Transverse colon (tissue), 4 donors: Measurements from ENCODE around the gene DUSP9. TPM values are rescaled to one million over a fixed set of nuclear protein-coding genes. Genes with fewer than 3 reads are reported as not detected.

Experiments
- DNase-seq: peaks from one replicate; pipeline ENCODE4 v3.0.0-alpha.2; 2019
- H3K27ac ChIP-seq, 4 donors: fragments of 200-600 bp; sonication (generic); 2 replicates each; pipeline ENCODE4 v1.5.1; 2016 to 2018; ENCODE audit warnings: inconsistent platforms in 4 of 4
- H3K27me3 ChIP-seq: fragments of 200-600 bp; sonication (generic); 2 replicates; pipeline ENCODE4 v1.5.1; 2017; ENCODE audit warnings: inconsistent platforms
- H3K36me3 ChIP-seq, 4 donors: fragments of 200-600 bp; sonication (generic); 2 replicates each; pipeline ENCODE4 v1.5.1; 2017 to 2019; ENCODE audit warnings: inconsistent platforms in 4 of 4
- H3K4me1 ChIP-seq, 4 donors: fragments of 200-600 bp; sonication (generic); 2 replicates each; pipeline ENCODE4 v1.5.1; 2017 to 2020; ENCODE audit warnings: inconsistent platforms in 4 of 4
- H3K4me3 ChIP-seq, 4 donors: fragments of 200-600 bp; sonication (generic); 1 replicate in 1 of 4; 2 replicates in 3 of 4; pipeline versions ENCODE4 v1.5.1 to v1.6.1; 2017 to 2019; ENCODE audit warnings: inconsistent platforms in 4 of 4
- H3K9me3 ChIP-seq, 2 donors: fragments of 200-600 bp; sonication (generic); 2 replicates each; pipeline ENCODE4 v1.5.1; 2017 to 2019; ENCODE audit warnings: inconsistent platforms in 2 of 2
- CTCF ChIP-seq, 5 experiments: fragments of 200-600 bp in 3 of 5; fragments of 450-650 bp in 2 of 5; sonication (generic) in 3 of 5; IDR thresholded peaks; 1 replicate in 2 of 5; 2 replicates in 3 of 5; pipeline ENCODE4 v1.5.1; 2016 to 2017; ENCODE audit warnings: antibody characterized with exemption in 5 of 5, inconsistent platforms in 3 of 5, mild to moderate bottlenecking in 2 of 5, moderate library complexity in 1 of 5
- EP300 ChIP-seq: sonication (generic); formaldehyde crosslinking; IDR thresholded peaks from one replicate; pipeline ENCODE4 v1.6.1; 2017; ENCODE audit warnings: antibody characterized with exemption, low read depth
- POLR2A ChIP-seq: fragments of 450-650 bp; IDR thresholded peaks from one replicate; pipeline ENCODE4 v1.6.1; 2016; ENCODE audit warnings: antibody characterized with exemption, mild to moderate bottlenecking, moderate library complexity
- POLR2AphosphoS5 ChIP-seq, 3 donors: sonication (generic); formaldehyde crosslinking; IDR thresholded peaks; one replicate each; pipeline ENCODE4 v1.6.1; 2016; ENCODE audit warnings: antibody characterized with exemption in 3 of 3
- WGBS, 2 donors: methylation state at CpG; one replicate each; pipeline ENCODE4 v1.1.5; 2018; ENCODE audit warnings: low coverage in 1 of 2; 5-methylcytosine and 5-hydroxymethylcytosine counted together
- in situ Hi-C, 4 donors: fragments of 200-750 bp; cut with MboI; loops; one replicate each; pipeline versions ENCODE4 v1.15.0 to v1.15.1; 2017; ENCODE audit warnings: low sequenced_read_pairs in 3 of 4, low pct_ligation_motif_present in 1 of 4, low pct_unique_long_range_greater_than_20kb in 1 of 4
- intact Hi-C: fragments of 100-400 bp; cut with DNase I; formaldehyde crosslinking; loops from one replicate; pipeline ENCODE4 v1.15.1; 2023; ENCODE audit warnings: low total_unique reads
- total RNA-seq, 4 donors: library from RNA; depleted of rRNA; stranded (reverse); fragments of >200 nt; gene quantifications; one replicate each; pipeline ENCODE4 v1.1.0, GENCODE V29; 2016

DUSP9 gene
- total RNA-seq, 4 donors from 2014 or later = not detected

DNA sequence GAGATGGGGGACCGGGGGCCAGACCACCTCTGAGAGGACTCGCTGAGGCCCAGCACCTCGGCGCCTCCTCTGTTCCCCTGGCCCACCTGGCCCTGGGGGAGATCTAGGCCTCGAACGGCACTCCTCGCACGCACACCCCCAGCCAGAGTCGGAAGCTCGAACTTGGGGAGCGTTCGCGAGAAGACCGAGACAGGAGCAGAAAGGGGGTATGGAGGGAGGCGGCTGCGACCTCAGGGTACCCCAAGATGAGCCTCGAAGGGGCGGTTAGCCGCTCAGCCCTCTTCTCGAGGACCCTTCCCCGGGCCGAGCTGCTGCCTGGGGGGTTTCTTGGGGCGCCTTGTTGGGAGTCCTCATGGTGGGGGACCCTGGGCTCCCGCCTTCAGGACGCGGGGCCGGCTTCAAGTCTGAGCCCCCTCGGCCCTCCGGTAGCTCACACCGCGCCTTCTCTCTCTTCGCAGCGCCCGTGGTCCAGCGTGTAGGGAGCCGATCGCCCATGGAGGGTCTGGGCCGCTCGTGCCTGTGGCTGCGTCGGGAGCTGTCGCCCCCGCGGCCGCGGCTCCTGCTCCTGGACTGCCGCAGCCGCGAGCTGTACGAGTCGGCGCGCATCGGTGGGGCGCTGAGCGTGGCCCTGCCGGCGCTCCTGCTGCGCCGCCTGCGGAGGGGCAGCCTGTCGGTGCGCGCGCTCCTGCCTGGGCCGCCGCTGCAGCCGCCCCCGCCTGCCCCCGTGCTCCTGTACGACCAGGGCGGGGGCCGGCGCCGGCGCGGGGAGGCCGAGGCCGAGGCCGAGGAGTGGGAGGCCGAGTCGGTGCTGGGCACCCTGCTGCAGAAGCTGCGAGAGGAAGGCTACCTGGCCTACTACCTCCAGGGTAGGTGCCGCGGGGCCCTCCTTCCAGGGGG lies 706 bp downstream of the DUSP9 start:
- WGBS, 2 donors = 49% methylated on average over 84 of the region's 85 CpGs; no CpG with 5 or more reads in 1 of the 2 donors
- H3K4me1 ChIP-seq = peaks cover 0 to 22% (median 9%) of the 10 kb centered on the region in 4 donors
- no peak for DNase-seq
- intact Hi-C loops = no loop called here
- no peaks in the 10 kb centered on the region for H3K9me3 ChIP-seq
- in situ Hi-C loops = no loop called here
- TF ChIP-seq POLR2A (no peak), POLR2AphosphoS5 (IDR thresholded peaks at IDR 0.05) (no peak), CTCF (IDR thresholded peaks at IDR 0.05) (no peak), EP300 (no peak)
- no peak overlapping the region for H3K27ac ChIP-seq
- peaks cover 64% of the 10 kb centered on the region for H3K27me3 ChIP-seq
- no peaks in the 10 kb centered on the region for H3K36me3 ChIP-seq
- peak overlapping the region in 2 of 4 donors; percentile 1 to 29 for H3K4me3 ChIP-seq

DNA sequence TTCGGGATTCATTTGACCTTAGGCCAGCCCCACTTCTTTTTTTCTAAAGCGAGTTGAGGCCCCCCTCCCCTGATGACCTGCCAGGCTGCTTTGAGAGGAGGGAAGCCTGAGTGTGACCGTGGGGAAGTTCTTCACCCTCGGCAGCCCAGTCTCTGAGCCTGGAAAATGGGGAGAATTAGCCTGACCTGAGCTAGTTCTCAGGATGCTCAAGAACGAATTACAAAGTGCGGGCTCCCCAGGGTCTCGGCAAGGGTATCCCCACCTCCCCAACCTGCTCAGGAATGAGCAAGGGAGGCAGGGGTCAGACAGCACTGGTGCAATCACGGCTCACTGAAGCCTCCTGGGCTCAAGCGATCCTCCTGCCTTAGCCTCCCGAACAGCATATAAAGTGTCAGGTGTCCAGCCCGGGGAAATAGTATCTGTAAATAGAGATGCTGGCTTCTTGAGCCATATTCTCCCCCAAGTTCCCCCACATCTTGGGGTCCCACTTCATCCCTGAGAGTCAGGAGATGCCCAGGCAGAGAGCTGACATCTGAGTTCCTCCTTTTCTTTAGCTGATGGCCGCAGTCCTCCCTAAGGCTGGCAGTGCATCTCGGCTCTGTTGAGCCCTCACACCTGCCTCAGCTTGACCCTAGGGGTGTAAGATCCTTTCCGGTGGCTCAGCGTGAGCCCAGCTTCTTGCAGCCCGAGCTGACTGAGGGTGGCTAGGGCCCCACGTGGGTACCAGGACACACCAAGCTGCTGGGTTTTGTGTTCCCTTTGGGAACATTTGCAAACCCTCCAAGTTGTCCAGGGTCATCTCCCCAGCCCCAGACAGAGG lies 1.6 kb downstream of the DUSP9 start:
- no peak overlapping the region for H3K4me3 ChIP-seq
- no peaks in the 10 kb centered on the region for H3K36me3 ChIP-seq
- H3K9me3 ChIP-seq = no peaks in the 10 kb centered on the region
- no peak for TF ChIP-seq CTCF (IDR thresholded peaks at IDR 0.05)
- TF ChIP-seq POLR2AphosphoS5 (IDR thresholded peaks at IDR 0.05) = no peak
- no peak for TF ChIP-seq POLR2A
- no peak for TF ChIP-seq EP300
- intact Hi-C loops = no loop called here
- peaks cover 0 to 18% (median 8%) of the 10 kb centered on the region in 4 donors for H3K4me1 ChIP-seq
- H3K27ac ChIP-seq = no peak overlapping the region
- in situ Hi-C loops = no loop called here
- H3K27me3 ChIP-seq = peaks cover 56% of the 10 kb centered on the region
- DNase-seq = no peak
- WGBS, 2 donors = 75% methylated on average over 14 of the region's 17 CpGs; no CpG with 5 or more reads in 1 of the 2 donors

DNA sequence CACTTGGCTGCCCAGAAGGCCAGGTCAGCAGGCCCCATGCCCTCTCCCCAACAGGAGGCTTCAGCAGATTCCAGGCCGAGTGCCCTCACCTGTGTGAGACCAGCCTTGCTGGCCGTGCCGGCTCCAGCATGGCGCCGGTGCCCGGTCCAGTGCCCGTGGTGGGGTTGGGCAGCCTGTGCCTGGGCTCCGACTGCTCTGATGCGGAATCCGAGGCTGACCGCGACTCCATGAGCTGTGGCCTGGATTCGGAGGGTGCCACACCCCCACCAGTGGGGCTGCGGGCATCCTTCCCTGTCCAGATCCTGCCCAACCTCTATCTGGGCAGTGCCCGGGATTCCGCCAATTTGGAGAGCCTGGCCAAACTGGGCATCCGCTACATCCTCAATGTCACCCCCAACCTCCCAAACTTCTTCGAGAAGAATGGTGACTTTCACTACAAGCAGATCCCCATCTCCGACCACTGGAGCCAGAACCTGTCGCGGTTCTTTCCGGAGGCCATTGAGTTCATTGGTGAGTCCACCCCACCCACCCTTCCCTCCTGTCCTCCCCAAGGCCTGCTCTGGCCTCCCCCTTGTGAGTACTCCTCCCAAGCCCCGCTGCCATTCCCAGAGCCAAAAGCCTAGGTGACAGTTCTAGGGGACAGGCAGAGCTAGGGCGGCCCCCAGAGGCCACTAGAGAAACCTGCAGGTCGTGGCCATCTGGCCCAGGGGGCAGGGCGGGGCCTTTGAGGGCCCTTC lies 2.3 kb downstream of the DUSP9 start:
- Histone ChIP-seq H3K27me3 (peaks cover 51% of the 10 kb centered on the region), H3K9me3 (no peaks in the 10 kb centered on the region), H3K4me3 (no peak overlapping the region), H3K4me1 (peaks cover 0 to 13% (median 4%) of the 10 kb centered on the region in 4 donors), H3K27ac (no peak overlapping the region), H3K36me3 (no peaks in the 10 kb centered on the region)
- TF ChIP-seq POLR2AphosphoS5 (IDR thresholded peaks at IDR 0.05) (no peak), CTCF (IDR thresholded peaks at IDR 0.05) (peak in 4 of 5 experiments; percentile 11 to 37 (median 27))
- no peak for DNase-seq
- in situ Hi-C loops (no loop called here), intact Hi-C loops (no loop called here)
- WGBS, 2 donors = 77% methylated on average over 19 of the region's 26 CpGs; no CpG with 5 or more reads in 1 of the 2 donors
